ENCODE results near the gene TLL1. TPM values are rescaled to one million over a fixed set of nuclear protein-coding genes. Genes with fewer than 3 reads are reported as not detected.

TLL1 gene
- total RNA-seq, 1 donor from 2014 or later = 39.7 TPM

DNA sequence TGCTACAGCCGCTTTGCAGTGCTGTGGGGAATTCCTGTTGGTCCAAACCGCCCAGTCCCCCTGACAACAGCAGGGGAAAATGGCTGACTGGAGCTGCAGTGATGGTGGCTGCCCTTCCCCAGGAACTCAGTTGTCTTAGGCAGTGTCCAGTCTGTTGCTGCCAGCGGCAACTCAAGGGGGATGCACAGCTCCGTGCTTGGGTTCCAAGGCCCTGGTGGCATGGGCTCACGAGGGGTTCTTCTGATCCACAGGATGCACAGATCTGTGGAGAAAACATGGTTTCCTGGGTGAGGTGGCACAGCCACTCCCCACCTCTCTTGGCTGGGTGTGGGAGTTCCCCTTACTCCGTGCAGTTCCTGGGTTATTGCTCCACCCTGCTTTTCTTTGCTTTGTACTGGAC is 261.2 kb downstream of the TLL1 start:
- H3K4me1 Mint-ChIP-seq (ENCODE audit: unreplicated experiment) = no peaks in the 10 kb centered on the region
- no peak overlapping the region for H3K4me3 Mint-ChIP-seq (ENCODE audit: unreplicated experiment)
- H3K27me3 Mint-ChIP-seq (ENCODE audit: unreplicated experiment) = no peaks in the 10 kb centered on the region

DNA sequence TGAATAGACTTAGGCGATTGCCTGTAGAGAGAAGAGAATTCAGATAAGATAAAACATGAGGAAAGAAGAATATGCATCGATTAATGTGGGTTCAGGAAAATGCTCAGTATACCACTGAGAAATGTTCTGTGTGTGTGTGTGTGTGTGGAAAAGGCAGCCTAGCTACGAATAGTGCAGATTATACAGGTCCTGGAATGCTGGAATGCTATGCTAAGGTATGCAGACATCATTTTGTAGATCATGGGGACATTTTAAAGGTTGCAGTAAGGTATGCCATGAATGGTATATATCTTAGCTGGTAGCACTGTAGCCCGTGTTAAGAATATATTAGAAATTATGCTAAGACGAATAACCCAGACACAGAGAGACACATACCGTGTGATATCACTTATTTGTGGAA is 267.9 kb downstream of the TLL1 start:
- no peaks in the 10 kb centered on the region for H3K27me3 Mint-ChIP-seq (ENCODE audit: unreplicated experiment)
- H3K4me1 Mint-ChIP-seq (ENCODE audit: unreplicated experiment) = no peaks in the 10 kb centered on the region
- DNase-seq (ENCODE audit: extremely low spot score, unreplicated experiment) = no peak
- H3K27ac Mint-ChIP-seq (ENCODE audit: unreplicated experiment) = no peak overlapping the region
- TF ChIP-seq, protein P1, sequence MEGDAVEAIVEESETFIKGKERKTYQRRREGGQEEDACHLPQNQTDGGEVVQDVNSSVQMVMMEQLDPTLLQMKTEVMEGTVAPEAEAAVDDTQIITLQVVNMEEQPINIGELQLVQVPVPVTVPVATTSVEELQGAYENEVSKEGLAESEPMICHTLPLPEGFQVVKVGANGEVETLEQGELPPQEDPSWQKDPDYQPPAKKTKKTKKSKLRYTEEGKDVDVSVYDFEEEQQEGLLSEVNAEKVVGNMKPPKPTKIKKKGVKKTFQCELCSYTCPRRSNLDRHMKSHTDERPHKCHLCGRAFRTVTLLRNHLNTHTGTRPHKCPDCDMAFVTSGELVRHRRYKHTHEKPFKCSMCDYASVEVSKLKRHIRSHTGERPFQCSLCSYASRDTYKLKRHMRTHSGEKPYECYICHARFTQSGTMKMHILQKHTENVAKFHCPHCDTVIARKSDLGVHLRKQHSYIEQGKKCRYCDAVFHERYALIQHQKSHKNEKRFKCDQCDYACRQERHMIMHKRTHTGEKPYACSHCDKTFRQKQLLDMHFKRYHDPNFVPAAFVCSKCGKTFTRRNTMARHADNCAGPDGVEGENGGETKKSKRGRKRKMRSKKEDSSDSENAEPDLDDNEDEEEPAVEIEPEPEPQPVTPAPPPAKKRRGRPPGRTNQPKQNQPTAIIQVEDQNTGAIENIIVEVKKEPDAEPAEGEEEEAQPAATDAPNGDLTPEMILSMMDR (IDR thresholded peaks at IDR 0.05) = no peak
- no peak overlapping the region for H3K4me3 Mint-ChIP-seq (ENCODE audit: unreplicated experiment)
- no peaks in the 10 kb centered on the region for H3K9me3 Mint-ChIP-seq (ENCODE audit: unreplicated experiment)
- H3K36me3 Mint-ChIP-seq (ENCODE audit: unreplicated experiment) = no peaks in the 10 kb centered on the region

More for the DNA sequence above, 261.2 kb downstream of the TLL1 start:
- peaks cover 13% of the 10 kb centered on the region for H3K36me3 Mint-ChIP-seq (ENCODE audit: unreplicated experiment)
- TF ChIP-seq, protein P1 (IDR thresholded peaks at IDR 0.05) = no peak
- H3K27ac Mint-ChIP-seq (ENCODE audit: unreplicated experiment) = no peak overlapping the region
- H3K9me3 Mint-ChIP-seq (ENCODE audit: unreplicated experiment) = peaks cover 21% of the 10 kb centered on the region
- DNase-seq (ENCODE audit: extremely low spot score, unreplicated experiment) = no peak

- Mint-ChIP-seq H3K27me3 (ENCODE audit: unreplicated experiment) (no peaks in the 10 kb centered on the region), H3K4me3 (ENCODE audit: unreplicated experiment) (no peak overlapping the region), H3K27ac (ENCODE audit: unreplicated experiment) (no peak overlapping the region), H3K4me1 (ENCODE audit: unreplicated experiment) (peaks cover 2% of the 10 kb centered on the region), H3K36me3 (ENCODE audit: unreplicated experiment) (no peaks in the 10 kb centered on the region), H3K9me3 (ENCODE audit: unreplicated experiment) (no peaks in the 10 kb centered on the region)
- TF ChIP-seq, protein P1 (IDR thresholded peaks at IDR 0.05) = no peak
- DNase-seq (ENCODE audit: extremely low spot score, unreplicated experiment) = no peak
These were observed 270.2 kb downstream of the TLL1 start for GRCh38 chr4:166143227-166143626.

GRCh38 chr4:166144607-166145006 is 271.6 kb downstream of the TLL1 start:
- DNase-seq (ENCODE audit: extremely low spot score, unreplicated experiment) = no peak
- no peaks in the 10 kb centered on the region for H3K27me3 Mint-ChIP-seq (ENCODE audit: unreplicated experiment)
- TF ChIP-seq, protein P1 (IDR thresholded peaks at IDR 0.05) = no peak
- no peak overlapping the region for H3K27ac Mint-ChIP-seq (ENCODE audit: unreplicated experiment)
- H3K36me3 Mint-ChIP-seq (ENCODE audit: unreplicated experiment) = no peaks in the 10 kb centered on the region
- H3K4me1 Mint-ChIP-seq (ENCODE audit: unreplicated experiment) = peaks cover 2% of the 10 kb centered on the region
- H3K9me3 Mint-ChIP-seq (ENCODE audit: unreplicated experiment) = no peaks in the 10 kb centered on the region
- H3K4me3 Mint-ChIP-seq (ENCODE audit: unreplicated experiment) = no peak overlapping the region

DNA sequence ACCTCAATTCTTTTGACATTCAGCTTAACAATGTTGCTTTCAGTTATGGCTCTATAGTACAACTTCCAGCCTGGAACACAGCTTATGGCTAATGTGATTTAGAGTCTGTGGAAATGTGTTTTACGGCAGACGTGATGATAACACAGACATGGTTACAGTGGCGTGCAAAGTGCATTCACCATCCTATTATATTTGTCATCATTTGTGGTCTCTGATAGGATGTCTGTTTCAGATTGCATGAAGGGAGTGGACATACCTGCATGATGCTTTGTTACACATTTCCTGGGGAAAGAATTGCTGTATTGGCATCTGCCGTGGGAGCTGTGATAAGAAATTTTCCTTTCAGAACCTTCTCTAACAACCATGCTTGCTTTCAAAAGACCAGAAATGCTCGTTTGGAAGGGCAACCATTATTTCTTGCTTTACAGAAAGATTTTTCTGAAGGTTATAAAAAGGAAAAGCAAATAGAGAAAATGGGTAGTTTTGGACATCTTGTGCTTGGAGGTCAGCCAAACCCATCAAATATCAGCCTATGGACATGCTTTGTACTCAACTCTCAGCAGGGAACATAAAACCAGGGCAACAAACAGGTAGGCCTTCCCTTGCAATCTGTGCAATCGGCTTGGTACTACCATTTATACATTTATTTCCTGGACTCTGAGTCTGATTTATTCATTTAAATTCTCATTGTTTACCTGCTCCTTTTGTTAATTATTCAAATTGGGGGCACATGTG is 273.9 kb downstream of the TLL1 start:
- Mint-ChIP-seq H3K27ac (ENCODE audit: unreplicated experiment) (no peak overlapping the region), H3K27me3 (ENCODE audit: unreplicated experiment) (no peaks in the 10 kb centered on the region), H3K4me3 (ENCODE audit: unreplicated experiment) (no peak overlapping the region), H3K36me3 (ENCODE audit: unreplicated experiment) (peaks cover 3% of the 10 kb centered on the region), H3K4me1 (ENCODE audit: unreplicated experiment) (peaks cover 2% of the 10 kb centered on the region), H3K9me3 (ENCODE audit: unreplicated experiment) (no peaks in the 10 kb centered on the region)
- no peak for DNase-seq (ENCODE audit: extremely low spot score, unreplicated experiment)
- TF ChIP-seq, protein P1 (IDR thresholded peaks at IDR 0.05) = no peak

Measured in osteocyte (in vitro differentiated cells).